ENCODE data around the gene PBX3. TPM values are rescaled to one million over a fixed set of nuclear protein-coding genes. Genes with fewer than 3 reads are reported as not detected.

Gene PBX3
- total and polyA plus RNA-seq, 9 of the 15 experiments (the other 6 are each of a cell fraction or from before 2014, with no cell fraction given): 0.14 to 5.8 (median 0.92) TPM

DNA sequence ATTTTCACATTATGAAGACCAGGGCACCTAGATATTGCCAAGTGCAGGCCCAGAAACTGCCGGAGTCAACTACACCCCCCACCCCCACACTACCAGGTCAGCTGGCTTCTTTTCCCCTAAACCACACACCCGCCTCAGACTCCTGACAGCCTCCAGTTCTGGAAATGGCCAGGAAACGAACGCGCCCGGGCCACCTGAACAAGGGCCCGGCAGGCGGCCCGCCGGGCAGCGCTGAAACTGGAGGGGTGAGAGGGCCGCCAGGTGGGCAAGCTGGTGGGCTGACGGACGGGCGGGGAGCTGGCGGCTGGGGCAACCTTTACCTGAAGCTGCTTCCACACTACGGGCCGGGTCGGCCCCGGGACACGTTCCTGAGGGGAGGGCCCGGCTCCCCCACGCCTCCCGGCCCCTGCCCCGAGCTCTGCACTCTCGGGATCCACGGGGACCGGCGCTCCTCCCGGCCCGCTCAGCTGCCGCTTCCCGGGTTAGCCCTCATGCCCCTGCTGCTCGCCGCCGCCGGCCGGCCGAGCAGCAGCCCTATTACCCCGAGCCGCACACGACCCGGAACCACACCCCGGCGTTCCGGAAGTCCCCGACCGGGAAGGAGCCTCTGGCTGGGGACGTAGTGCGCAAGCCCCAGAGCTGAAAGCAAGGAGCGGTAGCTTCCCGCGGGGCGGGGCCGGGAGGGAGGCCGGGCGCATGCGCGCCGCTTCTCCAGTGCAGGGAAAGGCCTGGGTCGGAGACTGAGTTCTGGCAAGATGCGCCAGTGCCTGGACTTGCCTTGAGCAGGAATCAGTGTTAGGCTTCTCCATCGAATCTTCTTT, 40.3 kb upstream of the PBX3 start, which contains the start of gene MAPKAP1 (continued):
- TF ChIP-seq, protein P1, sequence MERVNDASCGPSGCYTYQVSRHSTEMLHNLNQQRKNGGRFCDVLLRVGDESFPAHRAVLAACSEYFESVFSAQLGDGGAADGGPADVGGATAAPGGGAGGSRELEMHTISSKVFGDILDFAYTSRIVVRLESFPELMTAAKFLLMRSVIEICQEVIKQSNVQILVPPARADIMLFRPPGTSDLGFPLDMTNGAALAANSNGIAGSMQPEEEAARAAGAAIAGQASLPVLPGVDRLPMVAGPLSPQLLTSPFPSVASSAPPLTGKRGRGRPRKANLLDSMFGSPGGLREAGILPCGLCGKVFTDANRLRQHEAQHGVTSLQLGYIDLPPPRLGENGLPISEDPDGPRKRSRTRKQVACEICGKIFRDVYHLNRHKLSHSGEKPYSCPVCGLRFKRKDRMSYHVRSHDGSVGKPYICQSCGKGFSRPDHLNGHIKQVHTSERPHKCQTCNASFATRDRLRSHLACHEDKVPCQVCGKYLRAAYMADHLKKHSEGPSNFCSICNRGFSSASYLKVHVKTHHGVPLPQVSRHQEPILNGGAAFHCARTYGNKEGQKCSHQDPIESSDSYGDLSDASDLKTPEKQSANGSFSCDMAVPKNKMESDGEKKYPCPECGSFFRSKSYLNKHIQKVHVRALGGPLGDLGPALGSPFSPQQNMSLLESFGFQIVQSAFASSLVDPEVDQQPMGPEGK (CRISPR knock-in tag; IDR thresholded peaks at IDR 0.05; ENCODE audit: borderline replicate concordance): no peak
- TF ChIP-seq NELFE (IDR thresholded peaks at IDR 0.05; ENCODE audit: insufficient read depth, insufficient read length) (no peak), CXXC5 (CRISPR knock-in tag; IDR thresholded peaks at IDR 0.05) (peak; percentile 80), ZNF12 (CRISPR knock-in tag; IDR thresholded peaks at IDR 0.05) (no peak), ZNF3 (CRISPR knock-in tag; IDR thresholded peaks at IDR 0.05) (no peak), HMGN3 (IDR thresholded peaks at IDR 0.05; ENCODE audit: borderline replicate concordance, extremely low read depth, insufficient read length, low read depth, low read length) (no peak), PCBP1 (IDR thresholded peaks at IDR 0.05; ENCODE audit: low read depth, low read length, poor library complexity, severe bottlenecking) (peak; percentile 88), TEAD4 (IDR thresholded peaks at IDR 0.05; ENCODE audit: low read length) (no peak; the same call in 1 of the 2 replicates), TEAD4 (CRISPR knock-in tag; IDR thresholded peaks at IDR 0.05; ENCODE audit: borderline replicate concordance) (no peak), BRF1 (IDR thresholded peaks at IDR 0.05; ENCODE audit: borderline replicate concordance, extremely low read depth, insufficient read length) (no peak), SMAD4 (CRISPR knock-in tag; conservative IDR thresholded peaks at IDR 0.05) (peak; percentile 29; the same call in 1 of the 2 replicates), CHD4 (IDR thresholded peaks at IDR 0.05; ENCODE audit: insufficient read depth, insufficient replicate concordance, low read depth, low read length, poor library complexity, severe bottlenecking) (no peak), BRD9 (IDR thresholded peaks at IDR 0.05; ENCODE audit: low read depth, partially characterized antibody) (no peak)
- TF ChIP-seq, protein P2, sequence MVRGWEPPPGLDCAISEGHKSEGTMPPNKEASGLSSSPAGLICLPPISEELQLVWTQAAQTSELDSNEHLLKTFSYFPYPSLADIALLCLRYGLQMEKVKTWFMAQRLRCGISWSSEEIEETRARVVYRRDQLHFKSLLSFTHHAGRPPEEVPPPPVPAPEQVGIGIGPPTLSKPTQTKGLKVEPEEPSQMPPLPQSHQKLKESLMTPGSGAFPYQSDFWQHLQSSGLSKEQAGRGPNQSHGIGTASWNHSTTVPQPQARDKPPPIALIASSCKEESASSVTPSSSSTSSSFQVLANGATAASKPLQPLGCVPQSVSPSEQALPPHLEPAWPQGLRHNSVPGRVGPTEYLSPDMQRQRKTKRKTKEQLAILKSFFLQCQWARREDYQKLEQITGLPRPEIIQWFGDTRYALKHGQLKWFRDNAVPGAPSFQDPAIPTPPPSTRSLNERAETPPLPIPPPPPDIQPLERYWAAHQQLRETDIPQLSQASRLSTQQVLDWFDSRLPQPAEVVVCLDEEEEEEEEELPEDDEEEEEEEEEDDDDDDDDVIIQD (CRISPR knock-in tag; IDR thresholded peaks at IDR 0.05): no peak
- TF ChIP-seq, protein P3, sequence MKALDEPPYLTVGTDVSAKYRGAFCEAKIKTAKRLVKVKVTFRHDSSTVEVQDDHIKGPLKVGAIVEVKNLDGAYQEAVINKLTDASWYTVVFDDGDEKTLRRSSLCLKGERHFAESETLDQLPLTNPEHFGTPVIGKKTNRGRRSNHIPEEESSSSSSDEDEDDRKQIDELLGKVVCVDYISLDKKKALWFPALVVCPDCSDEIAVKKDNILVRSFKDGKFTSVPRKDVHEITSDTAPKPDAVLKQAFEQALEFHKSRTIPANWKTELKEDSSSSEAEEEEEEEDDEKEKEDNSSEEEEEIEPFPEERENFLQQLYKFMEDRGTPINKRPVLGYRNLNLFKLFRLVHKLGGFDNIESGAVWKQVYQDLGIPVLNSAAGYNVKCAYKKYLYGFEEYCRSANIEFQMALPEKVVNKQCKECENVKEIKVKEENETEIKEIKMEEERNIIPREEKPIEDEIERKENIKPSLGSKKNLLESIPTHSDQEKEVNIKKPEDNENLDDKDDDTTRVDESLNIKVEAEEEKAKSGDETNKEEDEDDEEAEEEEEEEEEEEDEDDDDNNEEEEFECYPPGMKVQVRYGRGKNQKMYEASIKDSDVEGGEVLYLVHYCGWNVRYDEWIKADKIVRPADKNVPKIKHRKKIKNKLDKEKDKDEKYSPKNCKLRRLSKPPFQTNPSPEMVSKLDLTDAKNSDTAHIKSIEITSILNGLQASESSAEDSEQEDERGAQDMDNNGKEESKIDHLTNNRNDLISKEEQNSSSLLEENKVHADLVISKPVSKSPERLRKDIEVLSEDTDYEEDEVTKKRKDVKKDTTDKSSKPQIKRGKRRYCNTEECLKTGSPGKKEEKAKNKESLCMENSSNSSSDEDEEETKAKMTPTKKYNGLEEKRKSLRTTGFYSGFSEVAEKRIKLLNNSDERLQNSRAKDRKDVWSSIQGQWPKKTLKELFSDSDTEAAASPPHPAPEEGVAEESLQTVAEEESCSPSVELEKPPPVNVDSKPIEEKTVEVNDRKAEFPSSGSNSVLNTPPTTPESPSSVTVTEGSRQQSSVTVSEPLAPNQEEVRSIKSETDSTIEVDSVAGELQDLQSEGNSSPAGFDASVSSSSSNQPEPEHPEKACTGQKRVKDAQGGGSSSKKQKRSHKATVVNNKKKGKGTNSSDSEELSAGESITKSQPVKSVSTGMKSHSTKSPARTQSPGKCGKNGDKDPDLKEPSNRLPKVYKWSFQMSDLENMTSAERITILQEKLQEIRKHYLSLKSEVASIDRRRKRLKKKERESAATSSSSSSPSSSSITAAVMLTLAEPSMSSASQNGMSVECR (CRISPR knock-in tag; IDR thresholded peaks at IDR 0.05): peak; percentile 17; the same call in 1 of the 2 replicates
- TF ChIP-seq, protein P4, sequence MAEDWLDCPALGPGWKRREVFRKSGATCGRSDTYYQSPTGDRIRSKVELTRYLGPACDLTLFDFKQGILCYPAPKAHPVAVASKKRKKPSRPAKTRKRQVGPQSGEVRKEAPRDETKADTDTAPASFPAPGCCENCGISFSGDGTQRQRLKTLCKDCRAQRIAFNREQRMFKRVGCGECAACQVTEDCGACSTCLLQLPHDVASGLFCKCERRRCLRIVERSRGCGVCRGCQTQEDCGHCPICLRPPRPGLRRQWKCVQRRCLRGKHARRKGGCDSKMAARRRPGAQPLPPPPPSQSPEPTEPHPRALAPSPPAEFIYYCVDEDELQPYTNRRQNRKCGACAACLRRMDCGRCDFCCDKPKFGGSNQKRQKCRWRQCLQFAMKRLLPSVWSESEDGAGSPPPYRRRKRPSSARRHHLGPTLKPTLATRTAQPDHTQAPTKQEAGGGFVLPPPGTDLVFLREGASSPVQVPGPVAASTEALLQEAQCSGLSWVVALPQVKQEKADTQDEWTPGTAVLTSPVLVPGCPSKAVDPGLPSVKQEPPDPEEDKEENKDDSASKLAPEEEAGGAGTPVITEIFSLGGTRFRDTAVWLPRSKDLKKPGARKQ (CRISPR knock-in tag; IDR thresholded peaks at IDR 0.05): no peak
